Erythroblast (primary cell): ENCODE results near the gene FBXO31.

Source experiments
- GATA1 ChIP-seq: IDR thresholded peaks from 2 replicates; pipeline ENCODE4 v1.6.1; 2011; ENCODE audit warnings: low read depth, mild to moderate bottlenecking, control low read depth, low read length, moderate library complexity
- POLR2A ChIP-seq: IDR thresholded peaks from 2 replicates; pipeline ENCODE4 v1.6.1; 2011; ENCODE audit warnings: mild to moderate bottlenecking, low read length

GRCh38 chr16:87353613-87354012, 30.0 kb downstream of the FBXO31 start:
- TF ChIP-seq GATA1 (no peak), POLR2A (no peak)
